22Rv1 (cell line): ENCODE data around the gene PCP2.

ENCODE experiments used
- H3K27ac ChIP-seq: fragments of 450-650 bp; 2 replicates; pipeline ENCODE4 v1.5.1; 2017
- CTCF ChIP-seq: fragments of 450-650 bp; IDR thresholded peaks from 2 replicates; pipeline ENCODE4 v1.5.1; 2017; ENCODE audit warnings: mild to moderate bottlenecking
- ZFX ChIP-seq: fragments of 450-650 bp; IDR thresholded peaks from 2 replicates; pipeline ENCODE4 v1.6.1; 2017; ENCODE audit warnings: antibody characterized with exemption, borderline replicate concordance

Gene PCP2

GRCh38 chr19:7670150-7670783 is 36.7 kb upstream of the PCP2 start:
- no peak overlapping the region for H3K27ac ChIP-seq
- TF ChIP-seq ZFX (no peak), CTCF (no peak)

DNA sequence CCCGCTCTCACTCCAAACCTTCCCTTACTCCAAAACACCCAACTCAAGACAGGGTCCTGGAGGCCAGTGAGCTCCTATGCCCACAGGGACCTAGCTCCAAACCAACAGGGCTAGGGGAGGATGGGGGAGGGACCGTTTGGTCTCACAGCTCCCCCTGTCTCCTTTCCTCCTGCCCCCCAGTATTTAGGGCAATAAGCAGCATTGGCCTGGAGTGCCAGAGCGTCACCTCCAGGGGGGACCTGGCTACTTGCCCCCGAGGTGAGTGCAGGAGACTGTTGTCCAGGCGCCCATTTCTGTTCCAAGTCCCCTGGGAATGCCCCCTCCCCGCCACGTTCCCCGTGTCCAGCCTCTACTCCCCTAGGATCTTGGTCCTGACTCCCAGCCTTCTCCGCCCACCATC is 36.1 kb upstream of the PCP2 start:
- no peak overlapping the region for H3K27ac ChIP-seq
- TF ChIP-seq CTCF (no peak), ZFX (no peak)

- no peak within 1 kb of the TSS for H3K27ac ChIP-seq
- TF ChIP-seq CTCF (no peak), ZFX (no peak)
These were observed 35.3 kb upstream of the PCP2 start, which contains the start of gene RETN for GRCh38 chr19:7668842-7669241. Gene RETN, plus strand, starts transcription at chr19:7669049. Its CDS starts 278 bp downstream, at chr19:7669327.

DNA sequence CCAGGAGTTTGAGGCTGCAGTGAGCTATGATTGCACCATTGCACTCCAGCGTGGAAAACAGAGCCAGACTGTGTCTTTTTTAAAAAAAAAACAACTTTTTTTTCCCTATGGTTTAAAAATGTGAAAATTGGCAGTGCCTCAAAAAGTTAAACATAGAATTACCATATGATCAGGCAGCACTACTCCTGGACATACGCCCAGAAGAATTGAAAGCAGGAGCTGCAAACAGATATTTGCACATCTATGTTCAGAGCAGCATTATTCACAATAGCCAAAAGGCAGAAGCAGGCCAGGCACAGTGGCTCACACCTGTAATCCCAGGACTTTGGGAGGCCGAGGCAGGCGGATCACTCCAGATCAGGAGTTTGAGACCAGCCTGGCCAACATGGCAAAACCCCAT is 31.6 kb upstream of the PCP2 start:
- no peak for TF ChIP-seq CTCF
- no peak for TF ChIP-seq ZFX
- no peak overlapping the region for H3K27ac ChIP-seq

DNA sequence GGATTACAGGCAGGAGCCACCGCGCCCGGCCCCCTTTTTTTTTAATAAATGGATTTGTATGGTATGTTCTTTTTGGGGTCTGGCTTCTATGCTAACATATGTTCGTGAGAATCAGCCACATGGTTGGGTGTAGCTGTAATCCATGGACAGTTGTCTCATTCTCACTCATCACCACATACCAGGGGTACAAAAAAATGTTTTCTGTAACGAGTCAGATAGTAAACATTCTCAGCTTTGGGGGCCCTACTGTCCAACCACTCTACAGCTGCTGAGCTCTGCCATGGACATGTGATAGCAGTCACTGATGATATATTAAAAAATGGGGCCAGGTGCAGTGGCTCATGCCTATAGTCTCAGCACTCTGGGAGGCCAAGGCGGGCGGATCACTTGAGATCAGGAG is 30.2 kb upstream of the PCP2 start:
- TF ChIP-seq CTCF: no peak
- no peak for TF ChIP-seq ZFX
- no peak overlapping the region for H3K27ac ChIP-seq

DNA sequence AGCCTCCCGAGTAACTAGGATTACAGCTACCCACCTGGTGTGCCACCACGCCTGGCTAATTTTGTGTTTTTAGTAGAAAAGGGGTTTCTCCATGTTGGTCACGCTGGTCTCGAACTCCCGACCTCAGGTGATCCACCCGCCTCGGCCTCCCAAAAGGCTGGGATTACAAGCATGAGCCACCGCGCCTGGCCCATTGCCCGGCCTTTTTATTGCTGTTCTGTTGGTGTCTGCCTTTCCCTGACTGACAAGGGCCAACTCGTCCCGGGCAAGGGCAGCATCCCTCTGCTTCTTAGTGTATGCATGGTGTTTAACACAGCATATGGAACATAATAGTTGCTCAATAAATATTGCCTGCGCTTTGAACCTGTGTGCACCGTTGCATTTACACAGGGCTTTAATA is 29.1 kb upstream of the PCP2 start:
- TF ChIP-seq CTCF (no peak), ZFX (no peak)
- H3K27ac ChIP-seq: no peak overlapping the region

DNA sequence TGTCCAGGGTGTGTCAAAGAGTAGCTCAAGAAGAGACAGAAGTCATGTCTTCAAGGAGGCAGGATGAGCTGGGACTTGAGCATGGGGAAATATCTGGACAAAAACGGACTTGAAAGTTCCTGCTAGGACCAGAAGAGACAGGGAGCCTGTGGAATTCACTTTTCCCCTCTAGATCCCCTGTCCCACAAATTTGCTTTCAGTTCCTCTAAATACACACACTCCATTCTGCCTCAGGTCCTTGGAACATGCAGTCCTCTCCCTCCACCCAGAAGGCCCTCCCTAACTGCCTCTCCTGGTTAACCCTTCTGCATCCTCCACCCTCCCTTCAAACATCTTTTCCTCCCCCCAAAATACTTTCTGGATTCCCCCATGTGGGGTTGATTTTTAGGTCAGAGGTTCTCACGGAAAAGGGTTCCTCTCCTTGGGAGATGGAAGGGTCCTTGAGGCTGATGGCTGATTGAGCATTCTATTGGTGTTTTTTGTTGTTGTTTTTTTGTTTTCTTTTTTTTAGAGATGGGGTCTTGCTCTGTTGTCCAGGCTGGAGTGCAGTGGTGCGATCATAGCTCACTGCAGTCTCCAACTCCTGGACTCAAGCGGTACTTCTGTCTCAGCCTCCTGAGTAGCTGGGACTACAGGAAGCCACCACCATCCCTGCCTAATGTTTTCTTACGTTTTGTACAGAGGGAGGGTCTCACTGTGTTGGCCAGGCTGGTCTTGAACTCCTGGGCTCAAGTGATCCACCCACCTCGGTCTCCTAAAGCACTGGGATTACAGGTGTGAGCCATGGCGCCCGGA is 28.4 kb upstream of the PCP2 start:
- TF ChIP-seq ZFX (no peak), CTCF (no peak)
- H3K27ac ChIP-seq: no peak overlapping the region
